ENCODE results near the gene SCN9A. TPM values are rescaled to one million over a fixed set of nuclear protein-coding genes. Genes with fewer than 3 reads are reported as not detected.

SCN9A gene
- total and polyA plus RNA-seq, 9 of the 15 experiments (the other 6 are each of a cell fraction or from before 2014, with no cell fraction given): 1.4 to 22.8 (median 7.1) TPM

DNA sequence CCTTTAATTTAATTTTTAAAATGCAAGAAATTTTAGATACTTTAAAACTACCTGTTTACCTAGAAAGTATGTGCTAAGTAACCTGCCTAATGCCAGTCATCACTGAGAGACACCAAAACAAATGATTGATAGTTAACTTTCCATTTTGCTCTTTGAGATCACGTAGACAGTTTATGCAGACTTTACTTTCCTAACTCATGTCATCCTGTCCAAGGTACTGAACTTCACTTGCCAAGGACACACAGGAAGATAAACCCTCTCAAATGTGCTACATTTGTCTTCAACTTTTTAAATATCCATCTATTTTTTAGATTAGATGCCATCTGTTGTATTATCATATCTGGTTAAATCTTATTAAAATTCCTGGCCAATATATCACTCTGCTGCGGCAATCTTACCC is 227.9 kb downstream of the SCN9A start:
- Histone ChIP-seq H2AFZ (ENCODE audit: low read depth, low read length) (no peak overlapping the region), H3K9me1 (ENCODE audit: control insufficient read depth, insufficient read depth, low read length) (no peaks in the 10 kb centered on the region), H4K20me1 (replicated peaks; ENCODE audit: control insufficient read depth, insufficient read depth, low read length) (no peaks in the 10 kb centered on the region), H3K27ac (ENCODE audit: extremely low read depth, low read depth, low read length) (no peak overlapping the region), H3K9me3 (replicated peaks; ENCODE audit: control insufficient read depth, insufficient read depth, low read depth, low read length) (no peaks in the 10 kb centered on the region), H3K4me1 (replicated peaks in 1 of 2; ENCODE audit: control insufficient read depth in 2 of 2, insufficient read depth in 2 of 2, low read length in 2 of 2) (no peaks in the 10 kb centered on the region), H3K4me3 (no peak overlapping the region), H3K4me2 (ENCODE audit: insufficient read depth, low read length) (no peak overlapping the region), H3K27me3 (ENCODE audit: control insufficient read depth in 2 of 2, insufficient read depth in 2 of 2, low read length in 2 of 2) (no peaks in the 10 kb centered on the region), H3K36me3 (ENCODE audit: control insufficient read depth, insufficient read depth, low read length) (no peaks in the 10 kb centered on the region), H3K79me2 (ENCODE audit: control insufficient read depth, insufficient read depth, low read length) (no peaks in the 10 kb centered on the region), H3K9ac (ENCODE audit: insufficient read depth in 1 of 2, low read depth in 2 of 2, low read length in 2 of 2) (no peak overlapping the region)
- no TSS peak for BruUV-seq (replicated peaks)
- DNase-seq (ENCODE audit: extremely low read depth in 1 of 4, low spot score in 3 of 4) (no peak), FAIRE-seq (no peak), ATAC-seq (no peak)
- CTCF ChIA-PET (ENCODE audit: low intra/inter-chr PET ratio): no interaction called here
- in situ Hi-C loops (cut with MboI): no loop called here
- intact Hi-C loops (cut with micrococcal nuclease): no loop called here
- POLR2A ChIA-PET: no interaction called here
- TF ChIP-seq, protein P1, sequence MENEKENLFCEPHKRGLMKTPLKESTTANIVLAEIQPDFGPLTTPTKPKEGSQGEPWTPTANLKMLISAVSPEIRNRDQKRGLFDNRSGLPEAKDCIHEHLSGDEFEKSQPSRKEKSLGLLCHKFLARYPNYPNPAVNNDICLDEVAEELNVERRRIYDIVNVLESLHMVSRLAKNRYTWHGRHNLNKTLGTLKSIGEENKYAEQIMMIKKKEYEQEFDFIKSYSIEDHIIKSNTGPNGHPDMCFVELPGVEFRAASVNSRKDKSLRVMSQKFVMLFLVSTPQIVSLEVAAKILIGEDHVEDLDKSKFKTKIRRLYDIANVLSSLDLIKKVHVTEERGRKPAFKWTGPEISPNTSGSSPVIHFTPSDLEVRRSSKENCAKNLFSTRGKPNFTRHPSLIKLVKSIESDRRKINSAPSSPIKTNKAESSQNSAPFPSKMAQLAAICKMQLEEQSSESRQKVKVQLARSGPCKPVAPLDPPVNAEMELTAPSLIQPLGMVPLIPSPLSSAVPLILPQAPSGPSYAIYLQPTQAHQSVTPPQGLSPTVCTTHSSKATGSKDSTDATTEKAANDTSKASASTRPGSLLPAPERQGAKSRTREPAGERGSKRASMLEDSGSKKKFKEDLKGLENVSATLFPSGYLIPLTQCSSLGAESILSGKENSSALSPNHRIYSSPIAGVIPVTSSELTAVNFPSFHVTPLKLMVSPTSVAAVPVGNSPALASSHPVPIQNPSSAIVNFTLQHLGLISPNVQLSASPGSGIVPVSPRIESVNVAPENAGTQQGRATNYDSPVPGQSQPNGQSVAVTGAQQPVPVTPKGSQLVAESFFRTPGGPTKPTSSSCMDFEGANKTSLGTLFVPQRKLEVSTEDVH (IDR thresholded peaks at IDR 0.05; ENCODE audit: low read depth, partially characterized antibody): no peak
- TF ChIP-seq, protein P2, sequence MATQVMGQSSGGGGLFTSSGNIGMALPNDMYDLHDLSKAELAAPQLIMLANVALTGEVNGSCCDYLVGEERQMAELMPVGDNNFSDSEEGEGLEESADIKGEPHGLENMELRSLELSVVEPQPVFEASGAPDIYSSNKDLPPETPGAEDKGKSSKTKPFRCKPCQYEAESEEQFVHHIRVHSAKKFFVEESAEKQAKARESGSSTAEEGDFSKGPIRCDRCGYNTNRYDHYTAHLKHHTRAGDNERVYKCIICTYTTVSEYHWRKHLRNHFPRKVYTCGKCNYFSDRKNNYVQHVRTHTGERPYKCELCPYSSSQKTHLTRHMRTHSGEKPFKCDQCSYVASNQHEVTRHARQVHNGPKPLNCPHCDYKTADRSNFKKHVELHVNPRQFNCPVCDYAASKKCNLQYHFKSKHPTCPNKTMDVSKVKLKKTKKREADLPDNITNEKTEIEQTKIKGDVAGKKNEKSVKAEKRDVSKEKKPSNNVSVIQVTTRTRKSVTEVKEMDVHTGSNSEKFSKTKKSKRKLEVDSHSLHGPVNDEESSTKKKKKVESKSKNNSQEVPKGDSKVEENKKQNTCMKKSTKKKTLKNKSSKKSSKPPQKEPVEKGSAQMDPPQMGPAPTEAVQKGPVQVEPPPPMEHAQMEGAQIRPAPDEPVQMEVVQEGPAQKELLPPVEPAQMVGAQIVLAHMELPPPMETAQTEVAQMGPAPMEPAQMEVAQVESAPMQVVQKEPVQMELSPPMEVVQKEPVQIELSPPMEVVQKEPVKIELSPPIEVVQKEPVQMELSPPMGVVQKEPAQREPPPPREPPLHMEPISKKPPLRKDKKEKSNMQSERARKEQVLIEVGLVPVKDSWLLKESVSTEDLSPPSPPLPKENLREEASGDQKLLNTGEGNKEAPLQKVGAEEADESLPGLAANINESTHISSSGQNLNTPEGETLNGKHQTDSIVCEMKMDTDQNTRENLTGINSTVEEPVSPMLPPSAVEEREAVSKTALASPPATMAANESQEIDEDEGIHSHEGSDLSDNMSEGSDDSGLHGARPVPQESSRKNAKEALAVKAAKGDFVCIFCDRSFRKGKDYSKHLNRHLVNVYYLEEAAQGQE (IDR thresholded peaks at IDR 0.05; ENCODE audit: borderline replicate concordance): peak; percentile 81
- TF ChIP-seq, protein P2 (CRISPR knock-in tag; IDR thresholded peaks at IDR 0.05; ENCODE audit: low read depth): no peak
- 0% methylated on average over 2 of the region's 2 CpGs for WGBS (ENCODE audit: insufficient coverage, low coverage, missing lambda C conversion rate)
